ENCODE measurements around the gene ATP2B2. TPM values are rescaled to one million over a fixed set of nuclear protein-coding genes. Genes with fewer than 3 reads are reported as not detected.
A peak's percentile ranks its signal among the peaks of the same experiment; 100 is the strongest.

ATP2B2 gene
- total and polyA plus RNA-seq, 2 of the 8 experiments (the other 6 are each of a cell fraction or from before 2014, with no cell fraction given) = 0.14 to 1.2 TPM

GRCh38 chr3:10367506-10367905 is 137.9 kb downstream of the ATP2B2 start:
- no peak overlapping the region for H2BK12ac ChIP-seq (ENCODE audit: low read depth, low read length)
- H3K4me3 ChIP-seq (ENCODE audit: extremely low read depth in 1 of 4, insufficient read depth in 2 of 4, low read depth in 3 of 4, low read length in 4 of 4) = no peak overlapping the region
- H3K79me2 ChIP-seq (ENCODE audit: control insufficient read depth in 1 of 2, insufficient read depth in 2 of 2, low read length in 2 of 2) = no peaks in the 10 kb centered on the region
- H4K91ac ChIP-seq (replicated peaks; ENCODE audit: insufficient read length, low read length) = no peak overlapping the region
- H2BK5ac ChIP-seq (ENCODE audit: low read depth, low read length) = peak overlapping the region; percentile 26; the same call in 1 of the 2 replicates
- H3K4ac ChIP-seq (replicated peaks; ENCODE audit: insufficient read length, low read depth, low read length) = no peak overlapping the region
- no peak overlapping the region for H2BK20ac ChIP-seq (ENCODE audit: low read length)
- no peak overlapping the region for H3K56ac ChIP-seq (replicated peaks; ENCODE audit: insufficient read length, low read depth, low read length)
- no peak overlapping the region for H3K14ac ChIP-seq (ENCODE audit: insufficient read length)
- H3K18ac ChIP-seq (ENCODE audit: extremely low read depth, low read length) = 0 out of 2 replicates have a peak overlapping the region, but pooled peaks have one; percentile 42
- peaks cover 0 to 6% (median 2%) of the 10 kb centered on the region in 4 experiments; a peak in 4 of 7 replicates for H3K4me1 ChIP-seq (replicated peaks in 1 of 4; ENCODE audit: control insufficient read depth in 3 of 4, insufficient read depth in 4 of 4, low read length in 3 of 4)
- DNase-seq (ENCODE audit: low read depth in 1 of 2, low spot score in 2 of 2) = no peak
- H3K23me2 ChIP-seq (ENCODE audit: low read depth, low read length) = peaks cover 9% of the 10 kb centered on the region; the same call in 1 of the 2 replicates
- H3K4me2 ChIP-seq (ENCODE audit: insufficient read depth in 1 of 2, low read depth in 2 of 2, low read length in 2 of 2) = no peak overlapping the region
- no peak overlapping the region for H3K9ac ChIP-seq (replicated peaks in 1 of 4; ENCODE audit: extremely low read depth in 1 of 4, low read depth in 3 of 4, low read length in 3 of 4)
- H4K8ac ChIP-seq (ENCODE audit: extremely low read depth, insufficient read depth, low read length) = no peak overlapping the region; the same call in 1 of the 2 replicates
- ChIA-PET POLR2A (ENCODE audit: partially characterized antibody) (interaction anchor here (1.2 to 1.8 kb wide), 2 partner anchors 12 to 23 kb away, joined by 3 to 5 read pairs; no protein-coding TSS in a partner anchor), CTCF (ENCODE audit: partially characterized antibody) (interaction anchor here (0.7 to 2.4 kb wide), 7 partner anchors 9 to 389 kb away, joined by 3 to 13 read pairs (median 4); no protein-coding TSS in a partner anchor)
- H4K5ac ChIP-seq (ENCODE audit: insufficient read length, low read depth, low read length) = no peak overlapping the region
- H2AFZ ChIP-seq (ENCODE audit: low read length) = no peak overlapping the region
- no peaks in the 10 kb centered on the region for H3K79me1 ChIP-seq (ENCODE audit: low read depth, low read length)
- H3K36me3 ChIP-seq (ENCODE audit: control insufficient read depth in 2 of 4, insufficient read depth in 4 of 4, low read length in 3 of 4) = no peaks in the 10 kb centered on the region
- WGBS, 2 experiments (ENCODE audit: extremely low coverage in 1 of 2, insufficient coverage in 1 of 2, insufficient read length in 1 of 2, insufficient replicate concordance in 2 of 2, low coverage in 1 of 2, low lambda C conversion rate in 2 of 2, missing lambda C conversion rate in 1 of 2) = 90% methylated on average over 5 of the region's 5 CpGs; no CpG with 5 or more reads in 1 of the 2 experiments
- no peak for FAIRE-seq
- H3K27me3 ChIP-seq (replicated peaks in 1 of 4; ENCODE audit: control insufficient read depth in 3 of 4, extremely low read depth in 1 of 4, insufficient read depth in 3 of 4, low read length in 3 of 4) = no peaks in the 10 kb centered on the region
- H2BK120ac ChIP-seq (replicated peaks; ENCODE audit: low read depth, low read length) = no peak overlapping the region
- H2AK5ac ChIP-seq (ENCODE audit: low read depth, low read length) = peak overlapping the region; percentile 17; the same call in 1 of the 2 replicates
- H4K20me1 ChIP-seq (replicated peaks in 1 of 2; ENCODE audit: control insufficient read depth in 1 of 2, insufficient read depth in 2 of 2, low read length in 2 of 2) = peaks cover 0 to 2% of the 10 kb centered on the region in 2 experiments
- peak overlapping the region; percentile 22; the same call in 1 of the 2 replicates for H2BK15ac ChIP-seq (ENCODE audit: low read length)
- H3K27ac ChIP-seq (ENCODE audit: low read depth, low read length) = no peak overlapping the region
- no peak overlapping the region for H3K23ac ChIP-seq (ENCODE audit: insufficient read length)
- H3K9me3 ChIP-seq (ENCODE audit: insufficient read depth in 2 of 2, low read depth in 1 of 2, low read length in 1 of 2) = peaks cover 0 to 4% of the 10 kb centered on the region in 2 experiments; a peak in 1 of 4 replicates
- no peak for TF ChIP-seq USF2 (IDR thresholded peaks at IDR 0.05; ENCODE audit: low read length)
- TF ChIP-seq KDM1A (IDR thresholded peaks at IDR 0.05; ENCODE audit: borderline replicate concordance, low read length) = no peak
- TF ChIP-seq MAX (IDR thresholded peaks at IDR 0.05) = no peak
- no peak for TF ChIP-seq TAF1 (IDR thresholded peaks at IDR 0.05; ENCODE audit: low read depth, low read length)
- TF ChIP-seq BCL11A (IDR thresholded peaks at IDR 0.05; ENCODE audit: low read depth in 2 of 2, low read length in 2 of 2) = no peak
- TF ChIP-seq CTCF (IDR thresholded peaks at IDR 0.05; ENCODE audit: control extremely low read depth in 1 of 3, insufficient read depth in 1 of 3, low read depth in 1 of 3, low read length in 3 of 3) = no peak
- TF ChIP-seq POU5F1 (IDR thresholded peaks at IDR 0.05; ENCODE audit: low read depth, low read length) = no peak
- no peak for TF ChIP-seq CTBP2 (IDR thresholded peaks at IDR 0.05; ENCODE audit: borderline replicate concordance, insufficient read depth, insufficient read length, low read length)
- no peak for TF ChIP-seq NANOG (IDR thresholded peaks at IDR 0.05; ENCODE audit: insufficient read depth, low read depth, low read length, poor library complexity, severe bottlenecking)

All from H1 (cell line).